K562 (cell line): ENCODE measurements around the gene HOXC11. TPM values are rescaled to one million over a fixed set of nuclear protein-coding genes. Genes with fewer than 3 reads are reported as not detected.

Source experiments
- ATF1 ChIP-seq, 2 experiments: fragments of 450-650 bp in 1 of 2; IDR thresholded peaks; 2 replicates each; pipeline ENCODE4 v1.6.1; 2016; ENCODE audit warnings: missing compliant biosample characterization in 1 of 2, missing genetic modification characterization in 1 of 2
- CC2D1A ChIP-seq: fragments of 450-650 bp; IDR thresholded peaks from 2 replicates; pipeline ENCODE4 v1.6.1; 2017; ENCODE audit warnings: mild to moderate bottlenecking
- CCNT2 ChIP-seq: IDR thresholded peaks from 2 replicates; pipeline ENCODE4 v1.6.1; 2011; ENCODE audit warnings: borderline replicate concordance, low read depth, mild to moderate bottlenecking, moderate library complexity, mixed read lengths, low read length; ENCODE audit not compliant: insufficient read length; ENCODE audit errors: extremely low read depth
- EP300 ChIP-seq: IDR thresholded peaks from 2 replicates; pipeline ENCODE4 v1.6.1; 2012; ENCODE audit warnings: low read length, improper control_type of control experiment
- FOSL1 ChIP-seq: fragments of 200-800 bp; sonication (Bioruptor generic); conservative IDR thresholded peaks from 2 replicates; pipeline ENCODE4 v1.6.1; 2016; ENCODE audit warnings: missing genetic modification characterization, missing compliant biosample characterization
- GTF2A2 ChIP-seq: IDR thresholded peaks from 2 replicates; pipeline ENCODE4 v1.6.1; 2016; ENCODE audit warnings: mild to moderate bottlenecking, missing genetic modification characterization, missing compliant biosample characterization
- HNRNPUL1 ChIP-seq: fragments of 200-400 bp; formaldehyde crosslinking; IDR thresholded peaks from 2 replicates; pipeline ENCODE4 v1.6.1; 2017; ENCODE audit warnings: low read length
- MAZ ChIP-seq, 2 experiments: fragments of 450-650 bp in 1 of 2; sonication (generic) in 1 of 2; formaldehyde crosslinking; IDR thresholded peaks in 1 of 2; conservative IDR thresholded peaks in 1 of 2; 2 replicates each; pipeline versions ENCODE4 v1.4.0 to v1.5.0; 2020; ENCODE audit warnings: mild to moderate bottlenecking in 1 of 2, missing genetic modification reagents in 1 of 2
- PCBP1 ChIP-seq: fragments of 200-400 bp; formaldehyde crosslinking; IDR thresholded peaks from 2 replicates; pipeline ENCODE4 v1.6.1; 2018; ENCODE audit warnings: mild to moderate bottlenecking, low read depth, low read length; ENCODE audit not compliant: poor library complexity, severe bottlenecking
- POLR2A ChIP-seq: fragments of 450-650 bp; conservative IDR thresholded peaks from 2 replicates; pipeline ENCODE4 v1.6.1; 2016
- PURB ChIP-seq: sonication (generic); formaldehyde crosslinking; IDR thresholded peaks from 2 replicates; pipeline ENCODE4 v1.9.0; 2021; ENCODE audit warnings: low read depth, mild to moderate bottlenecking, missing genetic modification reagents
- RCOR1 ChIP-seq, 2 experiments: IDR thresholded peaks; 2 replicates each; pipeline ENCODE4 v1.6.1; 2012; ENCODE audit warnings: low read depth in 2 of 2, low read length in 2 of 2, borderline replicate concordance in 1 of 2, improper control_type of control experiment in 1 of 2
- RFX5 ChIP-seq: IDR thresholded peaks from 2 replicates; pipeline ENCODE4 v1.6.1; 2011; ENCODE audit warnings: low read depth, mild to moderate bottlenecking, improper control_type of control experiment, low read length
- SP1 ChIP-seq: sonication (generic); formaldehyde crosslinking; IDR thresholded peaks from 2 replicates; pipeline ENCODE4 v1.8.1; 2022; ENCODE audit warnings: mild to moderate bottlenecking, missing genetic modification reagents
- SREBF1 ChIP-seq: fragments of 150-350 bp; IDR thresholded peaks from 2 replicates; pipeline ENCODE4 v1.6.1; 2014; ENCODE audit warnings: antibody characterized with exemption, low read depth, low read length, borderline replicate concordance
- TAL1 ChIP-seq: fragments of 450-650 bp; IDR thresholded peaks from 2 replicates; pipeline ENCODE4 v1.6.1; 2016; ENCODE audit warnings: mild to moderate bottlenecking
- TBL1XR1 ChIP-seq, 2 experiments: IDR thresholded peaks; 2 replicates each; pipeline ENCODE4 v1.6.1; 2012; ENCODE audit warnings: improper control_type of control experiment in 2 of 2, low read length in 2 of 2, mild to moderate bottlenecking in 1 of 2
- TCF7L2 ChIP-seq: fragments of 150-350 bp; IDR thresholded peaks from 2 replicates; pipeline ENCODE4 v1.6.1; 2016; ENCODE audit warnings: low read depth, mild to moderate bottlenecking, low read length, moderate library complexity
- YY1 ChIP-seq, 3 experiments: IDR thresholded peaks; 2 replicates each; pipeline ENCODE4 v1.6.1; 2011; ENCODE audit warnings: low read length in 2 of 3, mild to moderate bottlenecking in 2 of 3, moderate library complexity in 2 of 3, borderline replicate concordance in 1 of 3, control low read depth in 1 of 3, low read depth in 1 of 3; ENCODE audit not compliant: insufficient read depth in 3 of 3, insufficient replicate concordance in 2 of 3, control insufficient read depth in 1 of 3, insufficient read length in 1 of 3; ENCODE audit errors: extremely low read depth in 1 of 3
- ZBTB7A ChIP-seq: IDR thresholded peaks from 2 replicates; pipeline ENCODE4 v1.6.1; 2011; ENCODE audit warnings: low read depth, mild to moderate bottlenecking, low read length, moderate library complexity, borderline replicate concordance; ENCODE audit not compliant: control insufficient read depth
- ZFX ChIP-seq: sonication (generic); formaldehyde crosslinking; IDR thresholded peaks from 2 replicates; pipeline ENCODE4 v1.8.0; 2022; ENCODE audit warnings: mild to moderate bottlenecking, missing genetic modification reagents, moderate library complexity
- ZNF507 ChIP-seq: conservative IDR thresholded peaks from 2 replicates; pipeline ENCODE4 v1.6.1; 2017; ENCODE audit warnings: missing genetic modification characterization, missing compliant biosample characterization
- polyA plus RNA-seq, 8 experiments: library from polyadenylated mRNA; depleted of rRNA in 4 of 8; stranded (reverse) in 5 of 8; unstranded in 3 of 8; fragments of >200 nt; fragmentation: Nextera tagmentation in 2 of 8; fragmentation: Illumina TruSeq in 1 of 8; extraction: Ambion mirVana in 2 of 8; extraction: Trizol in 1 of 8; gene quantifications; 2 replicates each; pipeline versions ENCODE4 v1.2.1 to v1.2.3, GENCODE V29; 2011 to 2014; ENCODE audit warnings: inconsistent platforms in 1 of 8, missing spikeins in 1 of 8
- total RNA-seq, 7 experiments: library from RNA; depleted of rRNA in 6 of 7; stranded (reverse); fragments of >200 nt in 6 of 7; fragmentation: Illumina TruSeq in 2 of 7; extraction: Trizol in 2 of 7; gene quantifications; 2 replicates each; pipeline versions ENCODE4 v1.2.1 to v1.2.3, GENCODE V29; 2011 to 2021; ENCODE audit warnings: low replicate concordance in 1 of 7
- TF ChIP-seq, protein P1 (sequence below): sonication (generic); formaldehyde crosslinking; IDR thresholded peaks from 2 replicates; pipeline ENCODE4 v1.9.0; 2022; ENCODE audit warnings: mild to moderate bottlenecking, missing genetic modification reagents
- TF ChIP-seq, protein P2 (sequence below): IDR thresholded peaks from 2 replicates; pipeline ENCODE4 v1.6.1; 2011; ENCODE audit not compliant: insufficient read length; ENCODE audit errors: extremely low read depth
- TF ChIP-seq, protein P3 (sequence below), 2 experiments: fragments of 250-450 bp in 1 of 2; fragments of 450-650 bp in 1 of 2; sonication (Bioruptor Pico) in 1 of 2; IDR thresholded peaks; 2 replicates each; pipeline versions ENCODE4 v1.6.1 to v1.8.0; 2016 to 2021; ENCODE audit warnings: mild to moderate bottlenecking in 2 of 2, moderate library complexity in 2 of 2, missing compliant biosample characterization in 1 of 2, missing genetic modification characterization in 1 of 2

Gene HOXC11
- total and polyA plus RNA-seq, 9 of the 15 experiments (the other 6 are each of a cell fraction or from before 2014, with no cell fraction given): not detected

DNA sequence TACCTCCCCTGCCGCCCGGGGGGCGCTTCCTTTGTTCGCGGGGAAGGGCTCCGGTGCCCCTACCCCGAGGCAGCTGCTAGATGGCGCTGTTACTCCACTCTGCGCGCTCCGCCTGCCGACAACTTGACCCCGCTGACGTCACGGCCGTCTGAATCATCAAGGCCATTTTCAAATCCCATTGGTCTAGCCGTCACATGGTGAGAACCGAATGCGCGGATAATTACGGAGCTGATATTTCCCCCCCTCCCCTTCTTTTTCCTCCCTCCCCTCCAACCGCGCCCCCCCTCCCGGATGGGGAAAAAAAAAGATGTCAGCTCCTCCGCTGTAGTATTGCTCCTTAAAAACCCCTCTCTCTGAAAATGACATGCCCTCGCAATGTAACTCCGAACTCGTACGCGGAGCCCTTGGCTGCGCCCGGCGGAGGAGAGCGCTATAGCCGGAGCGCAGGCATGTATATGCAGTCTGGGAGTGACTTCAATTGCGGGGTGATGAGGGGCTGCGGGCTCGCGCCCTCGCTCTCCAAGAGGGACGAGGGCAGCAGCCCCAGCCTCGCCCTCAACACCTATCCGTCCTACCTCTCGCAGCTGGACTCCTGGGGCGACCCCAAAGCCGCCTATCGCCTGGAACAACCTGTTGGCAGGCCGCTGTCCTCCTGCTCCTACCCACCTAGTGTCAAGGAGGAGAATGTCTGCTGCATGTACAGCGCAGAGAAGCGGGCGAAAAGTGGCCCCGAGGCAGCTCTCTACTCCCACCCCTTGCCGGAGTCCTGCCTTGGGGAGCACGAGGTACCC, 12.2 kb downstream of the HOXC11 start, which contains the start of gene HOXC10 (continued):
- TF ChIP-seq GTF2A2 (tag) (no peak), TBL1XR1 (IDR thresholded peaks at IDR 0.05; ENCODE audit: low read length in 2 of 2) (peak in 1 of 2 experiments; percentile 53; a peak in 1 of 4 replicates), MAZ (CRISPR knock-in tag; conservative IDR thresholded peaks at IDR 0.05 in 1 of 2, IDR thresholded peaks at IDR 0.05 in 1 of 2) (peak in 1 of 2 experiments; percentile 71; a peak in 1 of 4 replicates), POLR2A (no peak), RFX5 (0 out of 2 replicates have a peak, but pooled peaks have one; percentile 26), TAL1 (no peak), ZFX (no peak; the same call in 1 of the 2 replicates), RCOR1 (IDR thresholded peaks at IDR 0.05; ENCODE audit: borderline replicate concordance in 1 of 2, low read depth in 2 of 2, low read length in 2 of 2) (peak in 1 of 2 experiments; percentile 51; a peak in 1 of 4 replicates), ATF1 (CRISPR knock-in tag; IDR thresholded peaks at IDR 0.05) (peak; percentile 63), ATF1 (tag; IDR thresholded peaks at IDR 0.05) (peak; percentile 79), TCF7L2 (no peak), ZBTB7A (peak; percentile 91), SREBF1 (0 out of 2 replicates have a peak, but pooled peaks have one; percentile 28), EP300 (0 out of 2 replicates have a peak, but pooled peaks have one; percentile 17), HNRNPUL1 (no peak), PURB (no peak), YY1 (IDR thresholded peaks at IDR 0.05; ENCODE audit: borderline replicate concordance in 1 of 3, control insufficient read depth in 1 of 3, extremely low read depth in 1 of 3, insufficient read depth in 3 of 3, insufficient read length in 1 of 3, insufficient replicate concordance in 2 of 3, low read depth in 1 of 3, low read length in 2 of 3) (peak in 1 of 3 experiments; percentile 37), CC2D1A (peak; percentile 65), SP1 (CRISPR knock-in tag) (no peak), CCNT2 (no peak), FOSL1 (peak; percentile 89), PCBP1 (peak; percentile 29), ZNF507 (no peak)
- TF ChIP-seq, protein P1, sequence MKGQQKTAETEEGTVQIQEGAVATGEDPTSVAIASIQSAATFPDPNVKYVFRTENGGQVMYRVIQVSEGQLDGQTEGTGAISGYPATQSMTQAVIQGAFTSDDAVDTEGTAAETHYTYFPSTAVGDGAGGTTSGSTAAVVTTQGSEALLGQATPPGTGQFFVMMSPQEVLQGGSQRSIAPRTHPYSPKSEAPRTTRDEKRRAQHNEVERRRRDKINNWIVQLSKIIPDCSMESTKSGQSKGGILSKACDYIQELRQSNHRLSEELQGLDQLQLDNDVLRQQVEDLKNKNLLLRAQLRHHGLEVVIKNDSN (CRISPR knock-in tag): peak; percentile 83
- TF ChIP-seq, protein P2, sequence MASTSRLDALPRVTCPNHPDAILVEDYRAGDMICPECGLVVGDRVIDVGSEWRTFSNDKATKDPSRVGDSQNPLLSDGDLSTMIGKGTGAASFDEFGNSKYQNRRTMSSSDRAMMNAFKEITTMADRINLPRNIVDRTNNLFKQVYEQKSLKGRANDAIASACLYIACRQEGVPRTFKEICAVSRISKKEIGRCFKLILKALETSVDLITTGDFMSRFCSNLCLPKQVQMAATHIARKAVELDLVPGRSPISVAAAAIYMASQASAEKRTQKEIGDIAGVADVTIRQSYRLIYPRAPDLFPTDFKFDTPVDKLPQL: no peak
- TF ChIP-seq, protein P3, sequence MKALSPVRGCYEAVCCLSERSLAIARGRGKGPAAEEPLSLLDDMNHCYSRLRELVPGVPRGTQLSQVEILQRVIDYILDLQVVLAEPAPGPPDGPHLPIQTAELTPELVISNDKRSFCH (CRISPR knock-in tag; IDR thresholded peaks at IDR 0.05): no peak
- TF ChIP-seq, protein P3 (tag; IDR thresholded peaks at IDR 0.05): no peak
